GM18526 (cell line): ENCODE measurements around the gene TLR2.

ENCODE experiments used
- POLR2A ChIP-seq: IDR thresholded peaks from 3 replicates; pipeline ENCODE4 v1.6.1; 2011; ENCODE audit not compliant: insufficient read length; ENCODE audit errors: extremely low read depth

Gene TLR2

DNA sequence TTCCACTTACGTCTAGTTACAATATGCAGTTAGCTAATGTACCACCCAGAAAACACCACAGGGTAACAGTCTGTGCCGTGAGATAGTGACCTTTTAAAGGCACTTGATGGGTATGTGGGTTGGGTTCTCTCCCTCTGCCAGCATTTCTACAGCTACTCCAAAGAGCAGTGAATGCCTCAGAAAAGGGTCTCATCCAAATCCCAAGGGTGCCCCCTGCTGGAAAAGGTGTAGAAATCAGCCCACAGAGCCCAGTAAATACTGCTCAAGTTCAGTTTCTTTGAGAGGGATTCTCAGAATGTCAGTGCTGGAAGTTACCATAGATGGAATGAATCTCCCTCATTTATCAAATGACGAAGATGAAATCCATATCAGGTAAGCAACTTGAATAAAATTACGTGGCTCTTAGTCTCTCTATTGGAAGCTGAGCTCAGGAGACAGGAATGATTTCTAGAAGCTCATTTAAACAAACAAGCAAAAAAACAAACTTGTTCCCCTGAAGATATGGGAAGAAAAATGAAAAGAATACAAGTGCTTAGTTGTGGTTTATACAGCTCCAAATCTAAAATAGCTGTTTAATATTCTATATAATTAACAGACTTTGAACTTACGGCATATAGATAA is 66.2 kb downstream of the TLR2 start:
- TF ChIP-seq POLR2A: no peak

DNA sequence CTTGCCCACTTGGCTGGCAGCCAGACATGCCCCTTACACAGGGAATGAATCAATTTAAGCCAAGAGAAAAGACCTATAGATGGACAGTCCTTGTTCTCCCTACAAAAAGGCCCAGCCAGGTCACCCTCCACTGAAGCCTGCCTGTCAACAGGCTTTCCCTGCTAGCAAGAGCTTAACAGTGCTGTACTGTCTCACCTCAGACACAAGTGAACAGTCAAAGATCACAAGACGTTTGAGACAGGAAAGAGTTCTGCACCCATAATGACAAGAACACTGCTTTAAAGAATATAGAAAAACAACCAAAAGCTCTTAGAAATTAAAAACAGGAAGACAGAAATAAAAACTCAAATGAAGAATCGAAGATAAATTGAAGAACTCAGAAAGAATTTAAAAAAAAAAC is 71.1 kb downstream of the TLR2 start:
- no peak for TF ChIP-seq POLR2A
